ENCODE measurements around the gene COPE.

Gene COPE

GRCh38 chr19:18869781-18870530 is 49.2 kb downstream of the COPE start:
- Mint-ChIP-seq H3K27me3 (no peaks in the 10 kb centered on the region), H3K4me1 (peaks cover 10% of the 10 kb centered on the region), H3K9me3 (no peaks in the 10 kb centered on the region), H3K4me3 (no peak overlapping the region), H3K27ac (no peak overlapping the region), H3K36me3 (peaks cover 5% of the 10 kb centered on the region)

- no peaks in the 10 kb centered on the region for H3K9me3 Mint-ChIP-seq
- peaks cover 5% of the 10 kb centered on the region for H3K36me3 Mint-ChIP-seq
- no peak overlapping the region for H3K4me3 Mint-ChIP-seq
- no peak overlapping the region for H3K27ac Mint-ChIP-seq
- H3K4me1 Mint-ChIP-seq: peaks cover 10% of the 10 kb centered on the region
- H3K27me3 Mint-ChIP-seq: no peaks in the 10 kb centered on the region
Observed at GRCh38 chr19:18869023-18869618, 50.1 kb downstream of the COPE start.

GRCh38 chr19:18868380-18869022 is 50.7 kb downstream of the COPE start:
- H3K4me3 Mint-ChIP-seq: no peak overlapping the region
- H3K4me1 Mint-ChIP-seq: peaks cover 10% of the 10 kb centered on the region
- peaks cover 5% of the 10 kb centered on the region for H3K36me3 Mint-ChIP-seq
- no peaks in the 10 kb centered on the region for H3K9me3 Mint-ChIP-seq
- H3K27me3 Mint-ChIP-seq: no peaks in the 10 kb centered on the region
- no peak overlapping the region for H3K27ac Mint-ChIP-seq

- Mint-ChIP-seq H3K36me3 (peaks cover 5% of the 10 kb centered on the region), H3K27me3 (no peaks in the 10 kb centered on the region), H3K4me1 (peaks cover 10% of the 10 kb centered on the region), H3K9me3 (no peaks in the 10 kb centered on the region), H3K27ac (no peak overlapping the region), H3K4me3 (no peak overlapping the region)
Observed at GRCh38 chr19:18867751-18868150, 51.4 kb downstream of the COPE start.

DNA sequence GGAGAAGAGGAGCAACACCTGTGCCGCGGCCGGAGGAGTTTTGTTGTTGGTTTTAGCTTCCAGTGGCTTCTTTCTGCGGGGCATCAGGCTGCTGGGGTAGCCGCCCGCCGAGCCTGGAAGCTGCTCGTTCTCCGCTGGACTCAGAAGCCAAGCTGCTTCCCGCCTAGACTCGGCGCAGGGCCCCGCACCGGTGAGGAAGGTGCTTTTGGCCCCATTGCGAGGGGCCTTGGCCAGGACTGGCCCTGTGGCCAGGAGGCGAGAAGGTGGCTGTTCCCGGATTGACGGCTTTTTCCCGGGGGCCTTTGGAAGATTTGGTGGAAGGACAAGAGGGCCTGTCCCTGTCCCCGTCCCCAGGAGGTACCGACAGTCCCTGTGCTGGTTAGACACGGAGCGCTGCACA is 52.0 kb downstream of the COPE start:
- Mint-ChIP-seq H3K27me3 (no peaks in the 10 kb centered on the region), H3K27ac (no peak overlapping the region), H3K4me1 (peaks cover 10% of the 10 kb centered on the region), H3K9me3 (no peaks in the 10 kb centered on the region), H3K36me3 (peaks cover 5% of the 10 kb centered on the region), H3K4me3 (no peak overlapping the region)

GRCh38 chr19:18866800-18867123 is 52.4 kb downstream of the COPE start:
- H3K27me3 Mint-ChIP-seq: no peaks in the 10 kb centered on the region
- no peak overlapping the region for H3K4me3 Mint-ChIP-seq
- peaks cover 5% of the 10 kb centered on the region for H3K36me3 Mint-ChIP-seq
- peaks cover 9% of the 10 kb centered on the region for H3K4me1 Mint-ChIP-seq
- no peak overlapping the region for H3K27ac Mint-ChIP-seq
- H3K9me3 Mint-ChIP-seq: no peaks in the 10 kb centered on the region

DNA sequence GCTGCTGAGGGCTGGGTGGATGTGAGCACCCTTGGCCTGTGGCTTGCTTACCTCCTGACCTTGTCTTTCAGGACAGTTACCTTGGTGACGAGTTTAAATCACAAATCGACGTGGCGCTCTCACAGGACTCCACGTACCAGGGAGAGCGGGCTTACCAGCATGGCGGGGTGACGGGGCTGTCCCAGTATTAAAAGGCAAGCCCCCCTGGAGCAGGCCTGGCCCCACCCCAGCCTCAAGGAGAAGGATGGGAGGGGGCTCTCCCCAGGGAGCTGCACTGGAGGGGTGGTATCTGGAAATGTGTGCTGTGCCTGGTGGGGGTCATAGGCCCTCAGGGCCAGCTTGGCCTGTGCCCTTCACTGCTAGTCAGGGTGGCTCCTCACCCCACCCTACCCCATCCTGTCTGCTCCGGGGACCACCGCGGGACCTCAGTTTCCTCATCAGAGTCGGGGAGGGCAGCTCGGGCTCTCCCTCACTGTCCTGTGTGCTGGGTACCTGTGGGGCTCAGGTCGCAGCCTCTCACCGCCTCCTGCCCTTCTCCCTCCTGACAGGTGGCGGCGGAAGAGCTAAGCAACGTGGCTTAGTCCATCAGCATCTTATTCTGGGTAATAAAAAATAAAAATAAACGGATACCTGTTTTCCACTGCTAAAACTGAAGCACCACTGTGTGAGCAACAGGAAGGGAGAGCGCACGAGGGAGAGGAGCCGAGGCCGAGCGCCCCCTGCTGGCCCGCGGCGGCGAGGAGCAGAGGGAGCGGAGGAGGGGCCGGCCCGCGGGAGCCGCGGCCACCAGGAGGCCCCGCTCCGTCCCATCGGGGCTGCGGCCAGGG is 53.0 kb downstream of the COPE start:
- Mint-ChIP-seq H3K9me3 (no peaks in the 10 kb centered on the region), H3K36me3 (peaks cover 5% of the 10 kb centered on the region), H3K4me3 (no peak overlapping the region), H3K27me3 (no peaks in the 10 kb centered on the region), H3K27ac (no peak overlapping the region), H3K4me1 (peaks cover 6% of the 10 kb centered on the region)

- peaks cover 8% of the 10 kb centered on the region for H3K36me3 Mint-ChIP-seq
- H3K4me3 Mint-ChIP-seq: no peak overlapping the region
Observed at GRCh38 chr19:18865106-18865972, 53.8 kb downstream of the COPE start.

GRCh38 chr19:18863843-18864362 is 55.3 kb downstream of the COPE start:
- Mint-ChIP-seq H3K36me3 (peaks cover 8% of the 10 kb centered on the region), H3K4me1 (no peaks in the 10 kb centered on the region), H3K4me3 (no peak overlapping the region), H3K27ac (no peak overlapping the region), H3K9me3 (no peaks in the 10 kb centered on the region), H3K27me3 (no peaks in the 10 kb centered on the region)

More at GRCh38 chr19:18865106-18865972, 53.8 kb downstream of the COPE start:
- no peaks in the 10 kb centered on the region for H3K4me1 Mint-ChIP-seq
- H3K9me3 Mint-ChIP-seq: no peaks in the 10 kb centered on the region
- no peak overlapping the region for H3K27ac Mint-ChIP-seq
- no peaks in the 10 kb centered on the region for H3K27me3 Mint-ChIP-seq

GRCh38 chr19:18862976-18863842 is 56.0 kb downstream of the COPE start:
- no peak overlapping the region for H3K27ac Mint-ChIP-seq

DNA sequence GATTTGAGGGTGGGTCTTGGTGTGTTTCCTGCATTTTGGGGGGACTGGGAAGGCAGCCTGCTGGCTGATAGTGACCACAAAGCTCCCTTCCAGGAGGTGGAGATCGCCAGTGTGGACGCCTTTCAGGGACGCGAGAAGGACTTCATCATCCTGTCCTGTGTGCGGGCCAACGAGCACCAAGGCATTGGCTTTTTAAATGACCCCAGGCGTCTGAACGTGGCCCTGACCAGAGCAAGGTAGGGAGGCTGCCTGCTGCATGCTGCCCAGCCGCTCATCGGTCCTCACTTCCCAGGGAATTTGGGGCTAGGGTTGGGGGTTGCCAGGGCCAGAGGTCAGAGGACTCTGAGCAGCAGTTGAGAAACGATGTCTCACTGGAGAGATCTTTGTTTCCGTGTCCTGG is 57.3 kb downstream of the COPE start:
- no peaks in the 10 kb centered on the region for H3K27me3 Mint-ChIP-seq
- H3K4me3 Mint-ChIP-seq: no peak overlapping the region
- peaks cover 6% of the 10 kb centered on the region for H3K36me3 Mint-ChIP-seq
- no peaks in the 10 kb centered on the region for H3K4me1 Mint-ChIP-seq
- H3K9me3 Mint-ChIP-seq: no peaks in the 10 kb centered on the region
- H3K27ac Mint-ChIP-seq: no peak overlapping the region

More at GRCh38 chr19:18862976-18863842, 56.0 kb downstream of the COPE start:
- Mint-ChIP-seq H3K4me3 (no peak overlapping the region), H3K27me3 (no peaks in the 10 kb centered on the region), H3K9me3 (no peaks in the 10 kb centered on the region), H3K4me1 (no peaks in the 10 kb centered on the region), H3K36me3 (peaks cover 8% of the 10 kb centered on the region)

DNA sequence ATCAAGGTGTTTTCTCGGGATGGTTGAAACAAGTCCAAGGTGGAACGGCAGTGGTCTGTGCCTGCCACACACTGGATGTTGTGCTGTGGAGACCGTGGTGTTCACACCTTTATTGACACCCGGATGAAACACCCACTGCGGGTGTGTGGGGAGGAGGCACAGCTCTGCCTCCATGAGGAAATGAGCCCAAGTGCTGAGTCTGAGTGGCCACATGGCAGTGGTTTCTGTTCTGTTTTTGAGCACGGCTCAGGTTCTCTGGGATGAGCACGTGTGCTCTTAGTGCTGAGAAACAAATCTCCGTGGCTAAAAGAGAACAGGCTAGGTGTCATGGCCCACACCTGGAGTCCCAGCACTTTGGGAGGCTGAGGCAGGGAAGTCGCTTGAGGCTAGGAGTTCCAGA is 58.0 kb downstream of the COPE start:
- Mint-ChIP-seq H3K4me1 (no peaks in the 10 kb centered on the region), H3K27me3 (no peaks in the 10 kb centered on the region), H3K9me3 (no peaks in the 10 kb centered on the region), H3K36me3 (peaks cover 4% of the 10 kb centered on the region), H3K27ac (no peak overlapping the region), H3K4me3 (no peak overlapping the region)

DNA sequence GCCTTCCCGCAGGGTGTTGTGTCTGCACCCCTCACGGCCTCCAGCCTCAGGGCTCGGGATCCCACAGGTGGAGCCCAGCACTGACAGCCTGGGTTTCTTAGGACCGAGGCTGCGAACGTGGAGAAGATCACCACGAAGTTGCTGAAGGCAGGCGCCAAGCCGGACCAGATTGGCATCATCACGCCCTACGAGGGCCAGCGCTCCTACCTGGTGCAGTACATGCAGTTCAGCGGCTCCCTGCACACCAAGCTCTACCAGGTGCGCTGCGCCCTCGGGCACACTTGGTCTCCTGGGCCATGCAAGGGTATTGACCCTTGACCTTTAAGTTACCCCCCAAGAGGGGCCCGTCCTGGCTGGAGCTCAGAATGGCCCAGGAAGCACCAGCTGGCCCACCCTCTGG is 58.5 kb downstream of the COPE start:
- H3K9me3 Mint-ChIP-seq: no peaks in the 10 kb centered on the region
- H3K36me3 Mint-ChIP-seq: peaks cover 4% of the 10 kb centered on the region
- no peak overlapping the region for H3K4me3 Mint-ChIP-seq
- H3K27me3 Mint-ChIP-seq: no peaks in the 10 kb centered on the region
- no peak overlapping the region for H3K27ac Mint-ChIP-seq
- no peaks in the 10 kb centered on the region for H3K4me1 Mint-ChIP-seq

DNA sequence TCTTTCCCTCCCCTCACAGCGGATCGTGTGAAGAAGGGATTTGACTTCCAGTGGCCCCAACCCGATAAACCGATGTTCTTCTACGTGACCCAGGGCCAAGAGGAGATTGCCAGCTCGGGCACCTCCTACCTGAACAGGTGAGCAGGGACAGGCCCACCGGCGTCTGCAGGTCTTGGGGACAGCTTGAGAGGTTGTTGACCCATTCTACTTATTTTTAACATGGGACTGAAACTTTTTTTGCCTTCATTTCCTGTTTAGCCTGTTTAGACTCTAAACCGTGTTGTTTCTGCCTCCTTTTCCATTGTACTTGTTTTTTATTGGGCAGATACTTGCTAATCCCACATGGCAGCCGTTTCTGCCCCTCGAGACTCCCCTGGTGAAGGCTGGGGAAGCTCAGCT is 58.9 kb downstream of the COPE start:
- Mint-ChIP-seq H3K9me3 (no peaks in the 10 kb centered on the region), H3K27ac (no peak overlapping the region), H3K36me3 (peaks cover 6% of the 10 kb centered on the region), H3K27me3 (no peaks in the 10 kb centered on the region), H3K4me3 (no peak overlapping the region), H3K4me1 (no peaks in the 10 kb centered on the region)
